Measurements from ENCODE around the gene MRPL20. TPM values are rescaled to one million over a fixed set of nuclear protein-coding genes. Genes with fewer than 3 reads are reported as not detected.

MRPL20 gene
- total and polyA plus RNA-seq, 9 of the 15 experiments (the other 6 are each of a cell fraction or from before 2014, with no cell fraction given), result 180 to 671 (median 229) TPM

GRCh38 chr1:1400576-1401456 is 6.3 kb downstream of the MRPL20 start (continued):
- no peak for TF ChIP-seq UBTF (IDR thresholded peaks at IDR 0.05; ENCODE audit: borderline replicate concordance in 1 of 2, low read depth in 2 of 2, low read length in 2 of 2)
- TF ChIP-seq KLF1 (tag; IDR thresholded peaks at IDR 0.05), result no peak
- peak; percentile 23; the same call in 1 of the 2 replicates for TF ChIP-seq ZNF263 (CRISPR knock-in tag; IDR thresholded peaks at IDR 0.05; ENCODE audit: borderline replicate concordance)
- no peak for TF ChIP-seq HES1 (IDR thresholded peaks at IDR 0.05; ENCODE audit: low read depth)
- no peak for TF ChIP-seq CHAMP1 (IDR thresholded peaks at IDR 0.05)
- TF ChIP-seq ZNF274 (IDR thresholded peaks at IDR 0.05; ENCODE audit: borderline replicate concordance, low read depth, low read length), result no peak
- TF ChIP-seq PML (IDR thresholded peaks at IDR 0.05; ENCODE audit: low read length), result 0 out of 2 replicates have a peak, but pooled peaks have one; percentile 27
- TF ChIP-seq HNRNPUL1 (IDR thresholded peaks at IDR 0.05; ENCODE audit: low read length), result no peak; the same call in 1 of the 2 replicates
- TF ChIP-seq YY1 (IDR thresholded peaks at IDR 0.05; ENCODE audit: borderline replicate concordance in 1 of 3, control insufficient read depth in 1 of 3, extremely low read depth in 1 of 3, insufficient read depth in 3 of 3, insufficient read length in 1 of 3, insufficient replicate concordance in 2 of 3, low read depth in 1 of 3, low read length in 2 of 3), result no peak
- TF ChIP-seq KLF6 (CRISPR knock-in tag; IDR thresholded peaks at IDR 0.05; ENCODE audit: borderline replicate concordance), result no peak
- peak; percentile 15; the same call in 1 of the 2 replicates for TF ChIP-seq POLR2AphosphoS5 (IDR thresholded peaks at IDR 0.05; ENCODE audit: control insufficient read depth, insufficient read depth, low read depth, low read length)
- no peak for TF ChIP-seq LARP7 (IDR thresholded peaks at IDR 0.05)
- peak; percentile 30 for TF ChIP-seq SNRNP70 (optimal IDR thresholded peaks at IDR 0.05; ENCODE audit: low read depth, low read length)
- 0 out of 2 replicates have a peak, but pooled peaks have one; percentile 16 for TF ChIP-seq ZBTB33 (CRISPR knock-in tag; IDR thresholded peaks at IDR 0.05)
- TF ChIP-seq RBFOX2 (IDR thresholded peaks at IDR 0.05; ENCODE audit: low read depth, low read length), result peak; percentile 71
- 0 out of 2 replicates have a peak, but pooled peaks have one; percentile 44 for TF ChIP-seq MED1 (CRISPR knock-in tag; IDR thresholded peaks at IDR 0.05; ENCODE audit: borderline replicate concordance)
- TF ChIP-seq ZNF224 (CRISPR knock-in tag; IDR thresholded peaks at IDR 0.05), result peak; percentile 46; the same call in 1 of the 2 replicates
